Right atrium auricular region (tissue), 2 donors: ENCODE results near the gene PLSCR1. TPM values are rescaled to one million over a fixed set of nuclear protein-coding genes. Genes with fewer than 3 reads are reported as not detected.

Source experiments
- DNase-seq: peaks from one replicate; pipeline ENCODE4 v3.0.0-alpha.2; 2019; ENCODE audit warnings: low spot score
- H3K27ac ChIP-seq, 2 donors: fragments of 200-600 bp; sonication (generic); 1 replicate in 1 of 2; 2 replicates in 1 of 2; pipeline ENCODE4 v1.5.1; 2016 to 2019
- H3K27me3 ChIP-seq, 2 donors: fragments of 200-600 bp; sonication (generic); one replicate each; pipeline versions ENCODE4 v1.5.1 to v1.6.0; 2017 to 2019
- H3K36me3 ChIP-seq: fragments of 200-600 bp; sonication (generic); one replicate; pipeline ENCODE4 v1.5.1; 2016
- H3K4me1 ChIP-seq, 2 donors: fragments of 200-600 bp; sonication (generic); one replicate each; pipeline versions ENCODE4 v1.5.1 to v1.6.0; 2017 to 2019
- H3K4me3 ChIP-seq, 2 donors: fragments of 200-600 bp; sonication (generic); 1 replicate in 1 of 2; 2 replicates in 1 of 2; pipeline ENCODE4 v1.5.1; 2017 to 2019; ENCODE audit warnings: mild to moderate bottlenecking in 1 of 2, moderate library complexity in 1 of 2
- H3K9me3 ChIP-seq, 2 donors: fragments of 200-600 bp; sonication (generic); one replicate each; pipeline ENCODE4 v1.5.1; 2019
- CTCF ChIP-seq, 2 donors: fragments of 200-600 bp; sonication (generic); IDR thresholded peaks; one replicate each; pipeline ENCODE4 v1.5.1; 2019; ENCODE audit warnings: antibody characterized with exemption in 2 of 2
- total RNA-seq, 2 donors: library from RNA; depleted of rRNA; stranded (reverse); fragments of >200 nt; gene quantifications; one replicate each; pipeline ENCODE4 v1.1.0, GENCODE V29; 2016

Gene PLSCR1
- total RNA-seq, 2 donors from 2014 or later = 42.7 to 43.1 TPM

GRCh38 chr3:146566138-146566537, 21.7 kb upstream of the PLSCR1 start:
- H3K27me3 ChIP-seq = no peaks in the 10 kb centered on the region
- no peaks in the 10 kb centered on the region for H3K9me3 ChIP-seq
- no peak overlapping the region for H3K27ac ChIP-seq
- no peaks in the 10 kb centered on the region for H3K4me1 ChIP-seq
- no peak for DNase-seq
- no peak overlapping the region for H3K4me3 ChIP-seq
- no peak for TF ChIP-seq CTCF (IDR thresholded peaks at IDR 0.05)
- H3K36me3 ChIP-seq = no peaks in the 10 kb centered on the region

- no peak overlapping the region for H3K4me3 ChIP-seq
- no peak for DNase-seq
- no peak overlapping the region for H3K27ac ChIP-seq
- no peak for TF ChIP-seq CTCF (IDR thresholded peaks at IDR 0.05)
- no peaks in the 10 kb centered on the region for H3K36me3 ChIP-seq
- no peaks in the 10 kb centered on the region for H3K27me3 ChIP-seq
- H3K4me1 ChIP-seq = no peaks in the 10 kb centered on the region
- H3K9me3 ChIP-seq = no peaks in the 10 kb centered on the region
Observed at GRCh38 chr3:146561879-146562278, 17.5 kb upstream of the PLSCR1 start.

GRCh38 chr3:146561463-146561862, 17.1 kb upstream of the PLSCR1 start:
- TF ChIP-seq CTCF (IDR thresholded peaks at IDR 0.05) = no peak
- H3K36me3 ChIP-seq = no peaks in the 10 kb centered on the region
- no peak overlapping the region for H3K27ac ChIP-seq
- no peak overlapping the region for H3K4me3 ChIP-seq
- DNase-seq = no peak
- no peaks in the 10 kb centered on the region for H3K4me1 ChIP-seq
- H3K9me3 ChIP-seq = no peaks in the 10 kb centered on the region
- H3K27me3 ChIP-seq = no peaks in the 10 kb centered on the region

- no peaks in the 10 kb centered on the region for H3K36me3 ChIP-seq
- H3K4me1 ChIP-seq = no peaks in the 10 kb centered on the region
- no peak overlapping the region for H3K4me3 ChIP-seq
- no peak for DNase-seq
- H3K9me3 ChIP-seq = no peaks in the 10 kb centered on the region
- TF ChIP-seq CTCF (IDR thresholded peaks at IDR 0.05) = no peak
- H3K27me3 ChIP-seq = no peaks in the 10 kb centered on the region
- no peak overlapping the region for H3K27ac ChIP-seq
Observed at GRCh38 chr3:146560678-146561077, 16.3 kb upstream of the PLSCR1 start.

- no peak for TF ChIP-seq CTCF (IDR thresholded peaks at IDR 0.05)
- Histone ChIP-seq H3K4me3 (no peak overlapping the region), H3K27ac (no peak overlapping the region), H3K27me3 (no peaks in the 10 kb centered on the region), H3K36me3 (no peaks in the 10 kb centered on the region), H3K4me1 (no peaks in the 10 kb centered on the region), H3K9me3 (no peaks in the 10 kb centered on the region)
- DNase-seq = no peak
Observed at GRCh38 chr3:146559388-146559787, 15.0 kb upstream of the PLSCR1 start.

- no peak for TF ChIP-seq CTCF (IDR thresholded peaks at IDR 0.05)
- Histone ChIP-seq H3K36me3 (no peaks in the 10 kb centered on the region), H3K4me3 (no peak overlapping the region), H3K27me3 (no peaks in the 10 kb centered on the region), H3K27ac (no peak overlapping the region), H3K9me3 (no peaks in the 10 kb centered on the region), H3K4me1 (no peaks in the 10 kb centered on the region)
- no peak for DNase-seq
Observed at GRCh38 chr3:146558781-146559180, 14.4 kb upstream of the PLSCR1 start.
